Adrenal gland (tissue), 12 donors: ENCODE measurements around the gene KIAA0040. TPM values are rescaled to one million over a fixed set of nuclear protein-coding genes. Genes with fewer than 3 reads are reported as not detected.

Experiments
- DNase-seq, 7 donors: peaks; one replicate each; pipeline ENCODE4 v3.0.0-alpha.2; 2019 to 2020
- H3K27ac ChIP-seq, 5 donors: fragments of 200-600 bp; sonication (generic) in 4 of 5; 1 replicate in 3 of 5; 2 replicates in 2 of 5; pipeline versions ENCODE4 v1.5.1 to v1.8.0; 2016 to 2020; ENCODE audit warnings: mild to moderate bottlenecking in 1 of 5
- H3K27me3 ChIP-seq: fragments of 200-600 bp; 2 replicates; pipeline ENCODE4 v1.8.0; 2021
- H3K36me3 ChIP-seq, 2 donors: fragments of 200-600 bp; replicated peaks in 1 of 2; 1 replicate in 1 of 2; 2 replicates in 1 of 2; pipeline versions ENCODE4 v1.5.1 to v1.8.0; 2018 to 2022
- H3K4me1 ChIP-seq, 2 donors: fragments of 200-600 bp; replicated peaks in 1 of 2; 1 replicate in 1 of 2; 2 replicates in 1 of 2; pipeline versions ENCODE4 v1.5.1 to v1.8.0; 2018 to 2021
- H3K4me3 ChIP-seq, 4 donors: fragments of 200-600 bp; sonication (generic) in 3 of 4; one replicate each; pipeline ENCODE4 v1.5.1; 2016 to 2018
- H3K9me3 ChIP-seq, 3 donors: fragments of 200-600 bp; sonication (generic) in 1 of 3; replicated peaks in 1 of 3; 1 replicate in 2 of 3; 2 replicates in 1 of 3; pipeline versions ENCODE4 v1.5.1 to v1.8.0; 2016 to 2021
- POLR2A ChIP-seq, 2 donors: fragments of 450-650 bp; IDR thresholded peaks; one replicate each; pipeline ENCODE4 v1.6.1; 2017; ENCODE audit warnings: antibody characterized with exemption in 2 of 2, mild to moderate bottlenecking in 2 of 2, moderate library complexity in 1 of 2
- WGBS, 4 donors: extraction: QIAGEN DNeasy Blood & Tissue Kit in 2 of 4; methylation state at CpG; one replicate each; pipeline versions ENCODE4 v1.1.5 to v1.1.7; 2013 to 2017; 5-methylcytosine and 5-hydroxymethylcytosine counted together
- intact Hi-C, 2 donors: fragments of 100-400 bp; cut with DNase I; formaldehyde crosslinking; loops; one replicate each; pipeline versions ENCODE4 v1.14.1 to v1.15.0; 2022 to 2023
- polyA plus RNA-seq, 3 donors: library from polyadenylated mRNA; stranded (reverse); fragments of 200-250 nt in 2 of 3; fragments of 350-450 nt in 1 of 3; fragmentation: Illumina TruSeq in 1 of 3; extraction: RNeasy Lipid Tissue Mini Kit (QIAGEN cat#74804) in 1 of 3; gene quantifications; one replicate each; pipeline ENCODE4 v1.2.3, GENCODE V29; 2013 to 2014
- total RNA-seq, 9 donors: library from RNA; depleted of rRNA in 4 of 9; stranded (reverse); fragments of >200 nt in 4 of 9; fragments of 120-200 nt in 1 of 9; fragmentation: NEBNext Ultra II Directional in 1 of 9; extraction: Animal tissue kit (Norgen Biotek cat#: 25700) in 1 of 9; gene quantifications; one replicate each; pipeline versions ENCODE4 v1.1.0 to v1.2.4, GENCODE V29; 2013 to 2023
- TF ChIP-seq, protein P1 (sequence below), 6 experiments: fragments of 450-650 bp in 4 of 6; fragments of 200-600 bp in 2 of 6; sonication (generic) in 1 of 6; IDR thresholded peaks; 1 replicate in 5 of 6; 2 replicates in 1 of 6; pipeline versions ENCODE4 v1.5.1 to v1.8.0; 2016 to 2021; ENCODE audit warnings: antibody characterized with exemption in 6 of 6, mild to moderate bottlenecking in 2 of 6, moderate library complexity in 1 of 6
- donor health status: healthy with polysubstance abuse.
- donor health status: Bipolar disorder and iron deficiency.
- donor health status: DM: yes; HTN: yes; CAD: no.
- donor health status: DM: no; HTN: no; CAD: no.
- donor health status: DM: no; HTN: no; CAD: no.
- donor health status: DM: yes; HTN: yes; CAD: no.

KIAA0040 gene
- total and polyA plus RNA-seq, 12 donors, result 1.8 to 54.3 (median 12.3) TPM

- WGBS, 4 donors, result 85 to 95% (median 91%) methylated on average over 4 of the region's 4 CpGs
- TF ChIP-seq POLR2A (IDR thresholded peaks at IDR 0.05), result no peak
- TF ChIP-seq, protein P1, sequence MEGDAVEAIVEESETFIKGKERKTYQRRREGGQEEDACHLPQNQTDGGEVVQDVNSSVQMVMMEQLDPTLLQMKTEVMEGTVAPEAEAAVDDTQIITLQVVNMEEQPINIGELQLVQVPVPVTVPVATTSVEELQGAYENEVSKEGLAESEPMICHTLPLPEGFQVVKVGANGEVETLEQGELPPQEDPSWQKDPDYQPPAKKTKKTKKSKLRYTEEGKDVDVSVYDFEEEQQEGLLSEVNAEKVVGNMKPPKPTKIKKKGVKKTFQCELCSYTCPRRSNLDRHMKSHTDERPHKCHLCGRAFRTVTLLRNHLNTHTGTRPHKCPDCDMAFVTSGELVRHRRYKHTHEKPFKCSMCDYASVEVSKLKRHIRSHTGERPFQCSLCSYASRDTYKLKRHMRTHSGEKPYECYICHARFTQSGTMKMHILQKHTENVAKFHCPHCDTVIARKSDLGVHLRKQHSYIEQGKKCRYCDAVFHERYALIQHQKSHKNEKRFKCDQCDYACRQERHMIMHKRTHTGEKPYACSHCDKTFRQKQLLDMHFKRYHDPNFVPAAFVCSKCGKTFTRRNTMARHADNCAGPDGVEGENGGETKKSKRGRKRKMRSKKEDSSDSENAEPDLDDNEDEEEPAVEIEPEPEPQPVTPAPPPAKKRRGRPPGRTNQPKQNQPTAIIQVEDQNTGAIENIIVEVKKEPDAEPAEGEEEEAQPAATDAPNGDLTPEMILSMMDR (IDR thresholded peaks at IDR 0.05), result no peak
- Histone ChIP-seq H3K4me3 (no peak overlapping the region), H3K27me3 (no peaks in the 10 kb centered on the region), H3K9me3 (no peaks in the 10 kb centered on the region), H3K4me1 (no peaks in the 10 kb centered on the region), H3K27ac (no peak overlapping the region), H3K36me3 (peaks cover 0 to 11% of the 10 kb centered on the region in 2 donors)
- intact Hi-C loops, result no loop called here
- DNase-seq, result no peak
These were observed 23.8 kb downstream of the KIAA0040 start for GRCh38 chr1:175168782-175169181.

DNA sequence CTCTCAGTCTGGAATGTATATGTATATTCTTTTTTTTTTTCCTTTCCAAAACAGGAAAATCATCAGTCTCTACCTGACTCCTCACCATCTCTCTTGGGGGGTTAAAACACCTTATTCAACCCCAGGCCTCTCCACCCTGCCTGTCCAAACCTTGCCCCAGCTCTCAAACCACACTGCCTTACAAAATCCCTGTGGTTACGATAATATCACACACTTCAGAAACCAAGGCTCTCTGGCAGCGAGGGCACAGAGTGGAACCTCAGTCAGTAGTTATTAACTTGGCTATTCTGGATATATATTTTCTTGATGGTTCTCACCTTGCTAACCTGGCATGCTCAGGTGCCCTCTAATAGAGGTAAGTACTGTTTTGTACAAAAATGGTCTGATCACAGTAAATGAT lies 24.7 kb downstream of the KIAA0040 start:
- intact Hi-C loops, result no loop called here
- Histone ChIP-seq H3K27ac (no peak overlapping the region), H3K36me3 (peaks cover 0 to 18% of the 10 kb centered on the region in 2 donors), H3K27me3 (no peaks in the 10 kb centered on the region), H3K9me3 (no peaks in the 10 kb centered on the region), H3K4me1 (no peaks in the 10 kb centered on the region), H3K4me3 (no peak overlapping the region)
- DNase-seq, result no peak
- 85 to 95% (median 90%) methylated on average over 2 of the region's 2 CpGs for WGBS, 4 donors
- TF ChIP-seq POLR2A (IDR thresholded peaks at IDR 0.05), result no peak
- TF ChIP-seq, protein P1 (IDR thresholded peaks at IDR 0.05), result no peak

DNA sequence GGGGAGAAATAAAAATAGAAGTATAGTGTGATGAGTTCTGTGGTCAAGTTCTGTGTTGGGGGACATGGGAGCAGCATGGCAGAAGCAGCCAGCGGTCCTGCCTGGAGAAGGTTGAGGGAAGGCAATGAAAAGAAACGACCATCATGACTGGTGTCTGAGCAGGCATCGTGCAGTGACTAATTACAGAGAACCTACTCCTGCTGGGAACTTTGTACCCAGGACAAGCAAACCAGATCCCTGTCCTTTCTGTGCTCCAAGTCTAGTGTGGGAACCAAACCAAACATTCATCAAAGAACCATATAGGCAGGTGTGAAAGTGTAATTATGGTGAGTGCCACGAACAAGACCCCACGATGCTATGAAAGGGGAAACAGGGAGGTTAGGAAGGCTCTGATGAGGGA lies 25.8 kb downstream of the KIAA0040 start:
- Histone ChIP-seq H3K27ac (no peak overlapping the region), H3K9me3 (no peaks in the 10 kb centered on the region), H3K27me3 (no peaks in the 10 kb centered on the region), H3K4me3 (no peak overlapping the region), H3K4me1 (no peaks in the 10 kb centered on the region), H3K36me3 (peaks cover 0 to 18% of the 10 kb centered on the region in 2 donors)
- intact Hi-C loops, result no loop called here
- TF ChIP-seq POLR2A (IDR thresholded peaks at IDR 0.05), result no peak
- TF ChIP-seq, protein P1 (IDR thresholded peaks at IDR 0.05), result no peak
- 86 to 95% (median 91%) methylated on average over 5 of the region's 5 CpGs for WGBS, 4 donors
- no peak for DNase-seq

- Histone ChIP-seq H3K4me3 (no peak overlapping the region), H3K27ac (no peak overlapping the region), H3K9me3 (no peaks in the 10 kb centered on the region), H3K4me1 (no peaks in the 10 kb centered on the region), H3K27me3 (no peaks in the 10 kb centered on the region), H3K36me3 (peaks cover 0 to 18% of the 10 kb centered on the region in 2 donors)
- no peak for DNase-seq
- WGBS, 4 donors, result 84 to 93% (median 88%) methylated on average over 2 of the region's 2 CpGs
- TF ChIP-seq POLR2A (IDR thresholded peaks at IDR 0.05), result no peak
- TF ChIP-seq, protein P1 (IDR thresholded peaks at IDR 0.05), result no peak
- intact Hi-C loops, result no loop called here
These were observed 27.8 kb downstream of the KIAA0040 start for GRCh38 chr1:175164751-175165150.
